Fibroblast of lung (primary cell): Measurements from ENCODE around the gene DIPK1B.

ENCODE experiments used
- CTCF ChIP-seq, 2 donors: IDR thresholded peaks in 1 of 2; conservative IDR thresholded peaks in 1 of 2; 1 replicate in 1 of 2; 2 replicates in 1 of 2; pipeline ENCODE4 v1.5.1; 2011 to 2012; ENCODE audit warnings: low read length in 2 of 2, control low read depth in 1 of 2, inconsistent platforms in 1 of 2, low read depth in 1 of 2, mild to moderate bottlenecking in 1 of 2
- EZH2 ChIP-seq: IDR thresholded peaks from 2 replicates; pipeline ENCODE4 v1.5.1; 2012; ENCODE audit warnings: low read length, control low read depth, mild to moderate bottlenecking; ENCODE audit errors: missing control alignments

DNA sequence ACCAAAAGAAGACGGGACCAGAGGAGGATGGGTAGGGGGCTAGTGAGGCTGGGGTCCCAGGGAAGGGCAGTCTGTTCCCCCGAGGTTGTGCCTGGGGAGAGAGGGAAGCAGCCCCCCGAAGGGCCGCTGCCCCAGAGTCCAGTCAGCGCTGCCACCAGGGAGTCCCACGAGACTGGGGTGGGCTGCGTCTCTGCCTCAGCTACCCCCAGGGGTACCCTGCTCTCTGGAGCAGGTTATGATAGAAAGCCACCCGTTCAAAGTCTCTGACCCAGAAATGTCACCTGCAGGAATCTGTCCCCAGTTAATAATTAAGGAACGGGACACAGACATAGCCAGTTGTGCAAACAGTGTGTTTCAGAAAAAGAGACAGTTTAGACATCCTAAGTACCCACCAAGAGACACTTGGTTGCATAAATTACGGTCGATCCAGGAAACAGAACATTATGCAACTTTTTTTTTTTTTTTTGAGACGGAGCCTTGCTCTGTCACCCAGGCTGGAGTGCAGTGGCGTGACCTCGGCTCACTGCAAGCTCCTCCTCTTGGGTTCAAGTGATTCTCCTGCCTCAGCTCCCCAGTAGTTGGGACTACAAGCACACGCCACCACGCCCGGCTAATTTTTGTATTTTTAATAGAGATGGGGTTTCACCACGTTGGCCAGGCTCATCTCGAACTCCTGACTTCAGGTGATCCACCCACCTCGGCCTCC lies 14.4 kb upstream of the DIPK1B start:
- TF ChIP-seq CTCF (conservative IDR thresholded peaks at IDR 0.05 in 1 of 2, IDR thresholded peaks at IDR 0.05 in 1 of 2; ENCODE audit: low read depth in 1 of 2, low read length in 2 of 2) (no peak), EZH2 (no peak)
